CD4-positive, alpha-beta T cell treated with Interleukin-10 for 1 hour (primary cell): ENCODE data around the gene PHF5A.

Experiments used
- DNase-seq: peaks from one replicate; pipeline ENCODE4 v3.0.0-alpha.2; 2020

The PHF5A gene

DNA sequence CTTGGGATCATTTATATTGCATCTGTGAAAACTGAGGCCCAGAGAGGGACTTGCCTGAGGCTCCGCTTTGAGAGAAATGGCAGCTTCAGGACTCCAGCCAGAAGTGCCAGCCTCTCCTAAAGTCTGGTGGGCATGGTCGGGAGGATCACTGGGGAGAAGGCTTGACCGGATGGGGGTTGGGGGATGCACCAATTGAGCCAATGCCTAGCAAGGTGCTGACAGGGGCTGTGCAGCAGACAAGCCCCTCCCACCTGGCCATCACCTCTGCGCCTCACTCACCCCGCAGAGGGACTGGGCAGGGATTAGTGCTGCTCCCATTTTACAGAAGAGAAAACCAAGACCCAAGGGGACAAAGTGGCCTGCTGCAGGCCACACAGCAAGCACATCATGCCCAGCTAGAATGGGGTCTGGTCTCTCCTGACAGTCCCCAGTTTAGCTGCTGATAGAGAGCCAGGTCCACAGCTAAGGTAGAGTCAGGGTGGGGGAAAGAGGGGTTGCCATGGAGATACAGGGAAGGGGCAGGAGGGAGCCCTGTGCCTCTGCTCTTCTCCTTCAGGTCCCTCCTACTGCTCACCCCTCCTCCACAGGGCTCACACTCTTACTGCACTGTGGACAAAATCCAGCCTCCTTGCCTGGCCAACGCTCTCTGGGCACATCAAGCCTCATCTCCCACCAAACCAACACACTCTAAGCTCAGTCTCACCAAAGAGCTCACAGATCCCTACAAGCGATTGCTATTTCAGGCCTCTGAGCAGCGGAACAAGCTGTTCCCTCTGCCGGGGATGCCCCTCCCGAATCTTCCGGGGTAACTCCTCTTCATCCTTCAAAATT is 57.3 kb downstream of the PHF5A start:
- DNase-seq: no peak

- no peak for DNase-seq
Measured at GRCh38 chr22:41410311-41410751, 58.2 kb downstream of the PHF5A start.
